Adipocyte (in vitro differentiated cells): ENCODE results near the gene ZSWIM5.
"Not testable (repeated sequence)": the region's sequence is repeated elsewhere in the genome, so short reads cannot be mapped to it uniquely, and the experiment has no call there.

Experiments used
- DNase-seq: peaks from one replicate; pipeline ENCODE4 v3.0.0-alpha.2; 2015; ENCODE audit warnings: low read depth
- H3K27me3 ChIP-seq: replicated peaks from 2 replicates; pipeline ENCODE4 v1.7.0; 2013; ENCODE audit warnings: mild to moderate bottlenecking, low read length, moderate library complexity; ENCODE audit not compliant: control insufficient read depth, insufficient read depth
- H3K36me3 ChIP-seq: 2 replicates; pipeline ENCODE4 v1.7.0; 2013; ENCODE audit warnings: low read length, mild to moderate bottlenecking, moderate library complexity; ENCODE audit not compliant: control insufficient read depth, insufficient read depth, severe bottlenecking
- H3K4me1 ChIP-seq: 2 replicates; pipeline ENCODE4 v1.7.0; 2013; ENCODE audit warnings: mild to moderate bottlenecking, low read length, moderate library complexity; ENCODE audit not compliant: control insufficient read depth, insufficient read depth
- H3K4me3 ChIP-seq: 2 replicates; pipeline ENCODE4 v1.7.0; 2013; ENCODE audit warnings: mild to moderate bottlenecking, low read length, moderate library complexity
- H3K9ac ChIP-seq: 2 replicates; pipeline ENCODE4 v1.7.0; 2013; ENCODE audit warnings: mild to moderate bottlenecking, low read length, moderate library complexity
- H3K9me3 ChIP-seq: 2 replicates; pipeline ENCODE4 v1.7.0; 2013; ENCODE audit warnings: mild to moderate bottlenecking, low read length, moderate library complexity; ENCODE audit not compliant: control insufficient read depth

The ZSWIM5 gene

DNA sequence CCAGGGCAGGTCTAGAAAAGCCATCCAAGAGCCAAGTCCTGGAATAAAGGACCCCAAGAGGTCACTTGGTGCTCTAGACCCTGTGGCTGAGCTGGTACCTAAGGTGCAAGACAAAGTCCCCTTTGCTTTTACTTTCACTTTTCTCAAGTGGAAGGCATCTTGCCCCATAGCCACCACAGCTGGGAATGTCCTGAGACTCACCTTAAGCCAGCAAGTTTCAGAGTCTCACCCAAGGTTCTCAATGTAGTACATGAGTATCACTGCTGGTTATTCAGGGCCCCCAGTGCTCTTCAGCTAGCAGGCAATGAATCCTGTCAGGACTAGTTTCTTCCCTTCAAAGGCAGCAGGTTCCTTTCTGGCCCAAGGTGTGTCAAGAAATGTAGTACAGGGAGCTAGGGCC is 126.9 kb downstream of the ZSWIM5 start:
- Histone ChIP-seq H3K36me3 (no peaks in the 10 kb centered on the region), H3K9me3 (no peaks in the 10 kb centered on the region), H3K4me3 (no peak overlapping the region), H3K27me3 (no peaks in the 10 kb centered on the region), H3K4me1 (no peaks in the 10 kb centered on the region), H3K9ac (no peak overlapping the region)
- no peak for DNase-seq

DNA sequence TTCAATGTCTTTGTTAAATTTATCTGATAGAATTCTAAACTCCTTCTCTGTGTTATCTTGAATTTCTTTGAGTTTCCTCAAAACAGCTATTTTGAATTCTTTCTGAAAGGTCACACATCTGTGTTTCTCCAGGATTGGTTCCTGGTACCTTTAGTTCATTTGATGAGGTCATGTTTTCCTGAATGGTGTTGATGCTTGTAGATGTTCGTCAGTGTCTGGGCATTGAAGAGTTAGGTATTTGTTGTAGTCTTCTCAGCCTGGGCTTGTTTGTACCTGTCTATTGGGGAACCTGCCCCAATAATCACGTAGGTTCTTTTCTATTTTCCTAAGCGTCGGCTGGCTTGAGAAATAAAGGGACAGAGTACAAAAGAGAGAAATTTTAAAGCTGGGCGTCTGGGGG is 129.4 kb downstream of the ZSWIM5 start:
- H3K4me1 ChIP-seq, DNase-seq, H3K27me3 ChIP-seq, H3K4me3 ChIP-seq, H3K9ac ChIP-seq, H3K9me3 ChIP-seq, H3K36me3 ChIP-seq: not testable (repeated sequence)

DNA sequence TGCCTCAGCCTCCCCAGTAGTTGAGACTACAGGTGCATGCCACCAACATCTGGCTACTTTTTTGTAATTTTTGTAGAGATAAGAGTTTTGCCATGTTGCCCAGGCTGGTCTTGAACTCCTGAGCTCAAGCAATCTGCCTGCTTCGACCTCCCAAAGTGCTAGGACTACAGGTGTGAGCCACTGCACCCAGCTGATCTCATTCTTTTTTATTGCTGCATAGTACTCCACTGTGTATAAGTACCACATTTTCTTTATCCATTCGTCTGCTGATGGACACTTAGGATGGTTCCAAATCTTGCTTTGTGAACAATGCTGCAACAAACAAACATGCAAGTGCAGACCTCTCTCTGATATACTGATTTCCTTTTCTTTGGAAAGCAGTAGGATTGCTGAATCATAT is 134.8 kb downstream of the ZSWIM5 start:
- H3K4me3 ChIP-seq, result no peak overlapping the region
- DNase-seq, result no peak
- H3K4me1 ChIP-seq, result no peaks in the 10 kb centered on the region
- H3K9ac ChIP-seq, result no peak overlapping the region
- no peaks in the 10 kb centered on the region for H3K27me3 ChIP-seq
- no peaks in the 10 kb centered on the region for H3K36me3 ChIP-seq
- peaks cover 6% of the 10 kb centered on the region for H3K9me3 ChIP-seq

DNA sequence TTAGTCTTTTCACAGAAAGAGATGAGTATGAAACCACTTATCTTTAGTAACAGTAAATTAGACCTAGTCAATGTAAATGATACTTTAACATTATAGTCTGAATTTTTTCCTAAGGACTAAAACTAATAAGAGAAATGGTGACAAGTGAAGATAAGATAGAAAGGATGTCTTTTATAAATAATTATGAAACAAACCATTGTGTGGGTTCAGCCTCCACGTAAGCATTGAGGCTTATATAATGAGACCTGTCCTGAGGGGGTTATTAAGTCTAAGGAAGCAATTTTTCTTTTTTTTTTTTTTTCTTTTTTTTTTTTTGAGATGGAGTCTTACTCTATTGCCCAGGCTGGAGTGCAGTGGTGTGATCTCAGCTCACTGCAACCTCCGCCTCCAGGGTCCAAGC is 138.6 kb downstream of the ZSWIM5 start:
- Histone ChIP-seq H3K4me3 (no peak overlapping the region), H3K27me3 (no peaks in the 10 kb centered on the region), H3K4me1 (no peaks in the 10 kb centered on the region), H3K9me3 (peaks cover 2% of the 10 kb centered on the region), H3K9ac (no peak overlapping the region), H3K36me3 (no peaks in the 10 kb centered on the region)
- no peak for DNase-seq

DNA sequence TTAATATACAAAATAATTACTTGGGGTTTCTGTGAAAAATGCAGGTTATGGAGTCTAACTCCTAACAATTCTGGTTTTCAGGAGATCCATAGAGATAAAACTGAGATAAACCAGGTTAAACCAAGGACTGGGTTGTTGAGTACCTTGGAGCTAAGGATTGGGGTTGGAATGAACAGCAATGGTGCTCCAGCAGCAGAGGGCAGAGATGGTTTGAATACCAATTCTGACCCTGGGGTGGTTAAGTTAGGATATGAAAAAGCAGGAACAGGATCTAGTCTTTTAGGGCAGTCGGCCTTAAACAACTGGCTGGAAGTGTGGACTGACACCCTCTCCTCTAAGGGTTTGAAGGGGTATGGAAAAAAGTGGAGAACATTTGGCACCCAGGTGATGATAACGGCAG is 141.3 kb downstream of the ZSWIM5 start:
- H3K36me3 ChIP-seq, result no peaks in the 10 kb centered on the region
- H3K27me3 ChIP-seq, result no peaks in the 10 kb centered on the region
- no peaks in the 10 kb centered on the region for H3K4me1 ChIP-seq
- no peak overlapping the region for H3K9ac ChIP-seq
- no peak overlapping the region for H3K4me3 ChIP-seq
- no peaks in the 10 kb centered on the region for H3K9me3 ChIP-seq
- no peak for DNase-seq

DNA sequence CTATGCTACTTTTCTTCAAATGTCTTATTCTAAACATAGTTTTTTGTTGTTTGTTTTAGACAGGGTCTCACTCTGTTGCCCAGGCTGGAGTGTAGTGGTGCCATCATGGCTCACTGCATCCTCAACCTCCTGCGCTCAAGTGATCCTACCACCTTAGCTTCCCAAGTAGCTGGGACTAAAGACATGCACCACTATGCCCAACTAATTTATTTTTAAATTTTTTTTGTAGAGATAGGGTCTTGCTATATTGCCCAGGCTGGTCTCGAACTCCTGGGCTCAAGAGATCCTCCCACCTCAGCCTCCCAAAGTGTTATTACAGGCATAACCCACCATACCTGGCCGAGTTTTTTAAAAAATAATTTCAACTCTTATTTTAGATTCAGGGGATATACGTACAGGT is 143.9 kb downstream of the ZSWIM5 start:
- not testable (repeated sequence) for H3K4me3 ChIP-seq, H3K9me3 ChIP-seq, H3K4me1 ChIP-seq, DNase-seq, H3K9ac ChIP-seq, H3K36me3 ChIP-seq, H3K27me3 ChIP-seq

DNA sequence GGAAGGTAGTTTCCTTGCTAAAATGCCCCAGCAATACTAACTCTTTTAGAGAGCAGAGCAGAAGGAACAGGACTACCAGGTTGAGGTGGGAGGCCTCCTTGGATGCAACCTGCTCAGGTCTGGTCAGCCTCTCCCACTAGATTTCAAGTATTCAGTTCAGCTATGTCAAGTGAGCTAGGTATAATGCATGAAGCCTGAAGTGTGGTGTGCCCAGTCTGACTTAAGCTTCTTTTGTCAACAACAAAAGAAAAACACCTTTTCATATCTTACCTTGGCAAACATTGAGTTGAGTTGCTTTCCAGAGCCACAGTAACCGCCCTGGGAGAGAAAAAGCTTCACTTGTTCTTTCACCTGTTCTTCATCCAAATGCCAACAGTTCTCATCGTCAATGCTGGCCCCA is 146.6 kb downstream of the ZSWIM5 start:
- Histone ChIP-seq H3K4me1 (no peaks in the 10 kb centered on the region), H3K4me3 (no peak overlapping the region), H3K9me3 (no peaks in the 10 kb centered on the region), H3K27me3 (no peaks in the 10 kb centered on the region), H3K36me3 (no peaks in the 10 kb centered on the region), H3K9ac (no peak overlapping the region)
- DNase-seq, result no peak

DNA sequence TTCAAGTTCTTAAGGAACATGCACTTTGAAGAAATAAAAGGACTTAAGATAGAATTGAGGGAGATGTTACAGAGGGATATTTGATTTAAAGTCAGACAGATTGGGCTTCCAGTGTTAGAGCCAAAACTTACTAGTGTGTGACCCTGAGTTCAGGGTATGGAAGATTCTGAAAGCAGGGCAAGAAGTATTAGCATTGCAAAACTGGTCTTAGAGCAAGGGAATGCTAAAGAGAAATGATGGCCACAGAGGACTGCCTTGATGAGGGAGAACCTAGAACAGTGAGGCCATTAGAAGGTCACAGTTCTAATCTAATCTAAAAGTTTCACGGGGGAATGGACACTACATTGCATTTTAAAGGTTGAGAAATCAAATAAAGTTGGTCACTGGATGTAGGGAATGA is 148.9 kb downstream of the ZSWIM5 start:
- Histone ChIP-seq H3K4me3 (no peak overlapping the region), H3K9ac (no peak overlapping the region), H3K4me1 (no peaks in the 10 kb centered on the region), H3K9me3 (no peaks in the 10 kb centered on the region), H3K27me3 (no peaks in the 10 kb centered on the region), H3K36me3 (no peaks in the 10 kb centered on the region)
- DNase-seq, result no peak

DNA sequence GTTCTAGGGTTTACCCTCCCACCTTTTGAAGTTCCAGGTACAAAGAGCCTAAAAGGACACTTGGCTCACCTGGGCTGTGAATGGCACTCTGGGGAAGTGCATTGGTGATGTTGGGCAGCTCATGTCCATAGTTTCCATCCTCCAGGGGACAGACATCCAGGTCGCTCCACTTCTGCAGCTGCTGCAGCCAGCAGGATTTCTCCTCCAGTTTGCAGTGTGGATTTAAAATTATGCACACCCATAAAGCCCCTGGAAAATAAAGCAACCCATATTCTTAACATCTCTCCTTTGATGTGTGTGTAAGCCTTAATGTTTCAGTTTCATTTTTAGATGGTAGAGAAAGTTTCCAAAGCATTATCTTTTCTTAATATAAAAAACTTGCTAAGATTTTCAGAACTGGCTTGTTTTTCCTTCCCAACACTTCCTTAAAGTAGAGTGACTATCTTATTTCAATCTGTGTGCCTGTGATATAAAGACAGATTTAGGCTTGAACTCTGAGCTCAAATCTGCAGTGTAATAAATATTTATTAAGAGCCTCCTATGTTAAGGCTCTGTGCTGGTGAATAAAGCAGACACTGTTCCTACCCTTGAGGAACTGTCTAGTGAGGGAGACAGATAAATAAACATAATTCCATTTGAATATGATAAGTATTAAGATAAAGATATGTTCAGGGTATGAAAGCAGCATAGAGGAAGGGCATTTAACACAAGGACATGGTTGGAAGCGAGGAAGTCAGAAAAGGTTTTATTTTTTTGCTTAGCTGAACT is 155.2 kb downstream of the ZSWIM5 start:
- Histone ChIP-seq H3K9me3 (no peaks in the 10 kb centered on the region), H3K9ac (no peak overlapping the region), H3K27me3 (no peaks in the 10 kb centered on the region), H3K36me3 (no peaks in the 10 kb centered on the region), H3K4me1 (peaks cover 2% of the 10 kb centered on the region), H3K4me3 (no peak overlapping the region)
- no peak for DNase-seq

DNA sequence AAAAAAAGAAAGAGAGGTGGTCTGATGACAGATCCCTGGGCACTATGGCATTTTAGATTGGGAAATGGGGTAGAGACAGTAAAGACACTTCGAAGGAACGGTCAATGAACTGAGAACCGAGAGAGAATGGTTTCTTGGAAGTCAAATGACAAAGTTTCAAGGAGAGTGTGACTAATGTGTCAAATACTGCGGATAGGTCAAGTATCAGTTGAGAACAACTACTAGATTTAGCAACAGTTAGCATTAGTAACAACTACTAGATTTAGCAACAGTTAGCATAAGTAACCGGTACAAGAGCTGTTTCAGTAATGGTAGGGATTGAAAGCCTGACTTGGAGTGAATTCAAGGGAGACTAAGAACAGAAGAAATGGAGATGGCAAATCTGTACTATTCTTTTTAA is 159.4 kb downstream of the ZSWIM5 start:
- Histone ChIP-seq H3K36me3 (no peaks in the 10 kb centered on the region), H3K4me3 (no peak overlapping the region)
- DNase-seq, result no peak

DNA sequence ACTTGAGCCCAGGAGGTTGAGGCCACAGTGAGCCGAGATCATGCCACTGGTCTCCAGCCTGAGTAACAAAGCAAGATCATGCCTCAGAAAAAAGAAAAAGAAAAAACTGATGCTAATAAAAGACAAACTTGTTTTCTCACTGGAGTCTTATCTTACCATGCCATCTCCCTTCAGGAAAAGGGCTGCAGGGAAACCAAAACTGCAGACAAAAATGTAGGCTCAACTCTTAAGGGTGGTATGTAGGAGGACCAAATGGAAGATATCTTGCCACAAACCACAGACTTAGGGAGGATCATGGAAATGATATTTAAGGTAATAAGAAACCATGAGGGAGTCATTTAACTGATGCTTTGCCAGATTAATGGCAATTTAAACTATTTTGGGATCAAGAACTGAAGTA is 161.5 kb downstream of the ZSWIM5 start:
- Histone ChIP-seq H3K9me3 (no peaks in the 10 kb centered on the region), H3K36me3 (no peaks in the 10 kb centered on the region), H3K9ac (no peak overlapping the region), H3K27me3 (no peaks in the 10 kb centered on the region), H3K4me1 (peaks cover 2% of the 10 kb centered on the region), H3K4me3 (no peak overlapping the region)
- no peak for DNase-seq

More for the DNA sequence above, 159.4 kb downstream of the ZSWIM5 start:
- Histone ChIP-seq H3K27me3 (no peaks in the 10 kb centered on the region), H3K4me1 (peaks cover 2% of the 10 kb centered on the region), H3K9me3 (no peaks in the 10 kb centered on the region), H3K9ac (no peak overlapping the region)

DNA sequence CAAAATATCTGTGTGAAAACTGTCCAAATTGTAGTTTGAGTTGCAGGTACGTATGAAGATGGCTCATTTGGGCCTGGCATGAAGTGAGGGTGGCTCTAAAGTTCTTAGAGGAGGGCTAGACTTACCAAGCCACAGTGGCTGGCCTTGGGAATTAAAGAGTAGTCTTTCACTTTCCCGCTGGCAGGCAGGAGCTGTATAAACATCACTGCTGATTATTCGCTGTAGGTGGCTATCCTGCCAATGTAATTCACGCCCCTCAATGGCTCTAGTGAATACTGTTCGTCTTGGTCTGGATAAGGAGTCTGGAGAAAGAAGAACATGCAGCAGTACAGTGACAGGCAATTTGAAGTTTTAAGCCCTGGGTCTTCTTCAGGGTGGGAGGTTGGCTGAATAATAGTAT is 163.3 kb downstream of the ZSWIM5 start:
- H3K36me3 ChIP-seq, result no peaks in the 10 kb centered on the region
- H3K9me3 ChIP-seq, result no peaks in the 10 kb centered on the region
- no peaks in the 10 kb centered on the region for H3K27me3 ChIP-seq
- H3K4me1 ChIP-seq, result peaks cover 2% of the 10 kb centered on the region
- H3K9ac ChIP-seq, result no peak overlapping the region
- H3K4me3 ChIP-seq, result no peak overlapping the region
- no peak for DNase-seq
